HepG2 (cell line): ENCODE data around the gene TOR2A. TPM values are rescaled to one million over a fixed set of nuclear protein-coding genes. Genes with fewer than 3 reads are reported as not detected.

Source experiments
- ATAC-seq: fragments of 200-7000 bp; cut with Tn5 transposase; 3 replicates; pipeline ENCODE4 v1.9.1; 2020; ENCODE audit warnings: mild to moderate bottlenecking, moderate library complexity
- BruUV-seq: library from RNA; stranded (reverse); fragments of 400-500 nt; replicated peaks from 2 replicates; lab custom pipeline; 2021; lab: Mats Ljungman, UMichigan
- CTCF ChIA-PET: fragments of 300-600 bp; formaldehyde crosslinking; extraction: SDS; loops from one replicate; lab custom pipeline; 2021; ENCODE audit warnings: low total read pairs, inconsistent platforms, low intra/inter-chr PET ratio; lab: Yijun Ruan, JAX
- POLR2A ChIA-PET: fragments of 350-600 bp; sonication (Branson Sonifier 250); formaldehyde crosslinking; loops from one replicate; lab custom pipeline; 2020; ENCODE audit warnings: antibody characterized with exemption, inconsistent platforms; lab: Yijun Ruan, JAX
- DNase-seq: peaks from one replicate; pipeline ENCODE4 v3.0.0-alpha.2; 2015; ENCODE audit warnings: low spot score
- FAIRE-seq: peaks from 3 replicates; lab custom pipeline; 2011; peaks lifted over from hg19 to GRCh38; lab: Jason Lieb, UNC
- H2AFZ ChIP-seq: one replicate; pipeline ENCODE4 v1.6.1; 2011; ENCODE audit warnings: low read length, inconsistent platforms
- H3K27ac ChIP-seq: fragments of 300-600 bp; 3 replicates; pipeline ENCODE4 v1.8.0; 2011; ENCODE audit warnings: mixed run types, mild to moderate bottlenecking, mixed read lengths, low read length, inconsistent platforms; ENCODE audit not compliant: insufficient read depth; ENCODE audit errors: extremely low read length
- H3K27me3 ChIP-seq, 2 experiments: fragments of 200-600 bp in 1 of 2; 2 replicates in 1 of 2; 3 replicates in 1 of 2; pipeline versions ENCODE4 v1.6.0 to v1.8.0; 2011; ENCODE audit warnings: low read length in 2 of 2, mild to moderate bottlenecking in 2 of 2, moderate library complexity in 2 of 2, inconsistent platforms in 1 of 2; ENCODE audit not compliant: insufficient read depth in 2 of 2, control insufficient read depth in 1 of 2
- H3K36me3 ChIP-seq, 2 experiments: fragments of 200-600 bp in 1 of 2; replicated peaks in 1 of 2; 2 replicates in 1 of 2; 3 replicates in 1 of 2; pipeline versions ENCODE4 v1.5.1 to v1.8.0; 2011; ENCODE audit warnings: low read length in 2 of 2, inconsistent platforms in 1 of 2; ENCODE audit not compliant: insufficient read depth in 2 of 2, control insufficient read depth in 1 of 2
- H3K4me1 ChIP-seq: 2 replicates; pipeline ENCODE4 v1.5.1; 2012; ENCODE audit warnings: low read length, inconsistent platforms; ENCODE audit not compliant: insufficient read depth
- H3K4me2 ChIP-seq: 2 replicates; pipeline ENCODE4 v1.6.0; 2011; ENCODE audit warnings: low read depth, low read length, inconsistent platforms
- H3K4me3 ChIP-seq, 3 experiments: fragments of 200-600 bp in 1 of 3; sonication (generic), shearing (Covaris generic) in 1 of 3; replicated peaks in 1 of 3; 2 replicates each; pipeline ENCODE4 v1.5.1; 2011 to 2016; ENCODE audit warnings: low read length in 3 of 3, inconsistent platforms in 2 of 3, low read depth in 2 of 3, mild to moderate bottlenecking in 2 of 3, control low read depth in 1 of 3, mixed read lengths in 1 of 3; ENCODE audit not compliant: insufficient read depth in 1 of 3
- H3K79me2 ChIP-seq: one replicate; pipeline ENCODE4 v1.6.1; 2011; ENCODE audit warnings: low read length, inconsistent platforms; ENCODE audit not compliant: insufficient read depth
- H3K9ac ChIP-seq: 2 replicates; pipeline ENCODE4 v1.6.0; 2011; ENCODE audit warnings: mild to moderate bottlenecking, low read depth, low read length, inconsistent platforms; ENCODE audit not compliant: insufficient read depth
- H3K9me3 ChIP-seq: 2 replicates; pipeline ENCODE4 v1.5.1; 2012; ENCODE audit warnings: mild to moderate bottlenecking, low read length
- H4K20me1 ChIP-seq: 2 replicates; pipeline ENCODE4 v1.6.0; 2011; ENCODE audit warnings: inconsistent platforms, mild to moderate bottlenecking, low read length, moderate library complexity; ENCODE audit not compliant: insufficient read depth
- HMG20A ChIP-seq: IDR thresholded peaks from 2 replicates; pipeline ENCODE4 v1.6.1; 2016; ENCODE audit warnings: borderline replicate concordance
- KDM1A ChIP-seq: IDR thresholded peaks from 2 replicates; pipeline ENCODE4 v1.6.1; 2016; ENCODE audit warnings: missing compliant biosample characterization
- ZNF326 ChIP-seq: sonication (generic); formaldehyde crosslinking; IDR thresholded peaks from 2 replicates; pipeline ENCODE4 v1.4.0; 2020; ENCODE audit warnings: missing genetic modification reagents, borderline replicate concordance
- ZNF574 ChIP-seq: sonication (generic); formaldehyde crosslinking; IDR thresholded peaks from 2 replicates; pipeline ENCODE4 v1.4.0; 2020; ENCODE audit warnings: missing genetic modification reagents
- WGBS: methylation state at CpG from one replicate; pipeline ENCODE4 v1.1.6; 2017; ENCODE audit warnings: low lambda C conversion rate; 5-methylcytosine and 5-hydroxymethylcytosine counted together
- in situ Hi-C: cut with HindIII; loops from 2 replicates; pipeline ENCODE4 v1.10.0; 2017; ENCODE audit warnings: low pct_unique_long_range_greater_than_20kb; ENCODE audit not compliant: extremely low pct_ligation_motif_present
- intact Hi-C: fragments of 100-400 bp; cut with micrococcal nuclease; formaldehyde crosslinking; loops from one replicate; pipeline ENCODE4 v1.10.0; 2022; ENCODE audit not compliant: unreplicated experiment
- polyA plus RNA-seq, 8 experiments: library from polyadenylated mRNA; depleted of rRNA in 3 of 8; stranded (reverse) in 7 of 8; unstranded in 1 of 8; fragments of >200 nt; fragmentation: Illumina TruSeq in 4 of 8; extraction: Trizol in 4 of 8; gene quantifications; 2 replicates each; pipeline versions ENCODE4 v1.2.1 to v1.2.3, GENCODE V29; 2011 to 2016; ENCODE audit warnings: low read depth in 4 of 8, missing spikeins in 1 of 8, mixed read lengths in 1 of 8; ENCODE audit not compliant: insufficient read depth in 1 of 8
- total RNA-seq, 5 experiments: library from RNA; depleted of rRNA; stranded (reverse); fragments of >200 nt; fragmentation: Illumina TruSeq; extraction: Trizol; gene quantifications; 2 replicates each; pipeline ENCODE4 v1.2.3, GENCODE V29; 2016; ENCODE audit warnings: low read depth in 1 of 5
- TF ChIP-seq, protein P1 (sequence below): sonication (generic); formaldehyde crosslinking; IDR thresholded peaks from 2 replicates; pipeline ENCODE4 v1.4.0; 2020; ENCODE audit warnings: missing genetic modification reagents

Gene TOR2A
- total and polyA plus RNA-seq, 2 of the 13 experiments (the other 11 are each of a cell fraction or from before 2014, with no cell fraction given) = 3.5 to 7.2 TPM

DNA sequence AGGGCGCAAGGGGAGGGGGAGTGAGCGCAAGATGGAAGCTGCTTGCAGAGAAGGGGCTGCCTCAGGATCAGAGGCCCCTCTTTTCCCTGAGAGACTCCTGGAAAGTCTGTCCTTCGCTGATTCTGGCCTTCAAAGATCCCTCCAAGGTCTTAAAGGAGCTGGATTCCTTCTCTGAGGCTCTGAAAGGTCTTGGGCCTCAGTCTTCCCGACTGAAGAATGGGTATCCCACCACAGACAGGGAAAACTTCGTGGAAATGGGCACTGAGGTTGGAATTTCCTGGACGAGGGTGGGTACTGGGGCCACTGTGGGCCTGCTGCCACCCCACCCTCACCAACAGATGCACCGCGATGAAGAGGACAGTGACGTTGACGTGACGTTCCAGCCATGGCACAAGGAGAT is 22.7 kb downstream of the TOR2A start (continued):
- TF ChIP-seq, protein P1, sequence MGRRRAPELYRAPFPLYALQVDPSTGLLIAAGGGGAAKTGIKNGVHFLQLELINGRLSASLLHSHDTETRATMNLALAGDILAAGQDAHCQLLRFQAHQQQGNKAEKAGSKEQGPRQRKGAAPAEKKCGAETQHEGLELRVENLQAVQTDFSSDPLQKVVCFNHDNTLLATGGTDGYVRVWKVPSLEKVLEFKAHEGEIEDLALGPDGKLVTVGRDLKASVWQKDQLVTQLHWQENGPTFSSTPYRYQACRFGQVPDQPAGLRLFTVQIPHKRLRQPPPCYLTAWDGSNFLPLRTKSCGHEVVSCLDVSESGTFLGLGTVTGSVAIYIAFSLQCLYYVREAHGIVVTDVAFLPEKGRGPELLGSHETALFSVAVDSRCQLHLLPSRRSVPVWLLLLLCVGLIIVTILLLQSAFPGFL (CRISPR knock-in tag) = no peak

DNA sequence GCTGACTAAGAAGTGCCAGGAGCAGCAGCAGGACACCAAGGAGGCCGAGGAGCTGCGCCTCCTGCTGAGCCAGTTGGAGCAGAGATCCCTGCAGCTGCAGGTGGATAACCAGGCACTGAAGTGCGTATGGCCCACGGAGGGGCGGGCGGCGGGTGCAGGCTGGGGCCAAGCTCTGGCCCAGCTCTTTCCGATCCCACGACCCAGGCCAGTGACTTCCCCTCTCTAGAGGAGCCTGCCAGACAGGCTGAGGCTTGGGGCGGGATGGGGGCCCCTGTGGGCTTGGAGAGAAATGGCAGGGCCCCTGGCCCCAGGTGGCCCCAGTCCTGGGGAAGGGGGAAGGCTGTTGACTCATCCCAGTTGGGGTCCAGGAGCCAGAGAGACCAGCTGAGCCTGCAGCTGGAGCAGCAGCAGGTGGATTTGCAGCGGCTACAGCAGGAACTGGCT is 23.2 kb downstream of the TOR2A start:
- no TSS peak for BruUV-seq
- intact Hi-C loops = no loop called here
- Histone ChIP-seq H3K9ac (no peak overlapping the region), H3K4me3 (peak overlapping the region in 1 of 3 experiments; percentile 13; a peak in 1 of 6 replicates), H3K36me3 (no peaks in the 10 kb centered on the region), H3K4me2 (peak overlapping the region; percentile 68), H3K4me1 (peaks cover 35% of the 10 kb centered on the region), H3K9me3 (no peaks in the 10 kb centered on the region), H3K27me3 (no peaks in the 10 kb centered on the region), H3K79me2 (no peaks in the 10 kb centered on the region), H2AFZ (no peak overlapping the region), H4K20me1 (no peaks in the 10 kb centered on the region; the same call in 1 of the 2 replicates), H3K27ac (no peak overlapping the region)
- WGBS = 73% methylated on average over 7 of the region's 11 CpGs
- POLR2A ChIA-PET = interaction anchor here (0.8 to 1.5 kb wide), 3 partner anchors 23 to 105 kb away, joined by 3 to 6 read pairs (median 3); partner anchors contain the start of gene TOR2A
- CTCF ChIA-PET = no interaction called here
- TF ChIP-seq ZNF574 (CRISPR knock-in tag) = 0 out of 2 replicates have a peak, but pooled peaks have one; percentile 22
- no peak for TF ChIP-seq HMG20A
- no peak for TF ChIP-seq ZNF326 (CRISPR knock-in tag)
- no peak for TF ChIP-seq KDM1A (CRISPR knock-in tag)
- ATAC-seq = no peak
- no peak for FAIRE-seq
- no peak for DNase-seq
- in situ Hi-C loops = no loop called here
